ENCODE data around the gene PRKAG2.

- no peak for TF ChIP-seq POLR2AphosphoS5 (IDR thresholded peaks at IDR 0.05)
- TF ChIP-seq POLR2A (IDR thresholded peaks at IDR 0.05) = no peak
- TF ChIP-seq CTCF (IDR thresholded peaks at IDR 0.05) = no peak
These were observed 89.6 kb downstream of the PRKAG2 start for GRCh38 chr7:151787348-151787747.

Measured in breast epithelium (tissue), 3 donors.